NT2/D1 (cell line): ENCODE results near the gene UBE4B.

Experiments used
- DNase-seq: peaks from one replicate; pipeline ENCODE4 v3.0.0-alpha.2; 2011; ENCODE audit warnings: low read depth, low spot score
- H3K27me3 ChIP-seq: 2 replicates; pipeline ENCODE4 v1.6.0; 2011; ENCODE audit warnings: mild to moderate bottlenecking; ENCODE audit not compliant: insufficient read length, insufficient read depth
- H3K36me3 ChIP-seq: 2 replicates; pipeline ENCODE4 v1.6.1; 2011; ENCODE audit warnings: mild to moderate bottlenecking, low read length, mixed read lengths; ENCODE audit not compliant: insufficient read depth, insufficient read length
- H3K4me1 ChIP-seq: 2 replicates; pipeline ENCODE4 v1.5.1; 2011; ENCODE audit not compliant: insufficient read depth, insufficient read length
- H3K4me3 ChIP-seq: 2 replicates; pipeline ENCODE4 v1.5.1; 2011; ENCODE audit warnings: low read depth; ENCODE audit not compliant: insufficient read length
- H3K9ac ChIP-seq: 2 replicates; pipeline ENCODE4 v1.6.0; 2011; ENCODE audit warnings: low read depth; ENCODE audit not compliant: insufficient read length
- H3K9me3 ChIP-seq: 2 replicates; pipeline ENCODE4 v1.5.1; 2011; ENCODE audit warnings: mild to moderate bottlenecking, low read length; ENCODE audit not compliant: insufficient read depth
- SUZ12 ChIP-seq: IDR thresholded peaks from 2 replicates; pipeline ENCODE4 v1.6.1; 2011; ENCODE audit not compliant: insufficient read length, insufficient read depth; ENCODE audit errors: extremely low read depth
- YY1 ChIP-seq: IDR thresholded peaks from 2 replicates; pipeline ENCODE4 v1.6.1; 2011; ENCODE audit not compliant: insufficient read length, insufficient read depth
- ZNF274 ChIP-seq: IDR thresholded peaks from 2 replicates; pipeline ENCODE4 v1.6.1; 2011; ENCODE audit warnings: mild to moderate bottlenecking, low read depth, low read length

UBE4B gene

GRCh38 chr1:10117865-10118264 is 85.1 kb downstream of the UBE4B start:
- DNase-seq: no peak
- Histone ChIP-seq H3K9ac (no peak overlapping the region), H3K9me3 (no peaks in the 10 kb centered on the region), H3K4me3 (no peak overlapping the region), H3K27me3 (no peaks in the 10 kb centered on the region), H3K36me3 (peaks cover 37% of the 10 kb centered on the region), H3K4me1 (no peaks in the 10 kb centered on the region)
- TF ChIP-seq YY1 (no peak), ZNF274 (no peak), SUZ12 (no peak)

- H3K9me3 ChIP-seq: no peaks in the 10 kb centered on the region
- H3K4me1 ChIP-seq: no peaks in the 10 kb centered on the region
- H3K9ac ChIP-seq: no peak overlapping the region
- peaks cover 32% of the 10 kb centered on the region for H3K36me3 ChIP-seq
- TF ChIP-seq YY1 (no peak), ZNF274 (no peak), SUZ12 (no peak)
- no peak for DNase-seq
- no peak overlapping the region for H3K4me3 ChIP-seq
- H3K27me3 ChIP-seq: no peaks in the 10 kb centered on the region
Measured at GRCh38 chr1:10121688-10122087, 88.9 kb downstream of the UBE4B start.

- H3K9ac ChIP-seq: no peak overlapping the region
- TF ChIP-seq YY1 (no peak), ZNF274 (no peak), SUZ12 (no peak)
- peaks cover 28% of the 10 kb centered on the region for H3K36me3 ChIP-seq
- H3K4me1 ChIP-seq: no peaks in the 10 kb centered on the region
- no peaks in the 10 kb centered on the region for H3K27me3 ChIP-seq
- no peaks in the 10 kb centered on the region for H3K9me3 ChIP-seq
- no peak for DNase-seq
- no peak overlapping the region for H3K4me3 ChIP-seq
Measured at GRCh38 chr1:10122926-10123325, 90.2 kb downstream of the UBE4B start.

DNA sequence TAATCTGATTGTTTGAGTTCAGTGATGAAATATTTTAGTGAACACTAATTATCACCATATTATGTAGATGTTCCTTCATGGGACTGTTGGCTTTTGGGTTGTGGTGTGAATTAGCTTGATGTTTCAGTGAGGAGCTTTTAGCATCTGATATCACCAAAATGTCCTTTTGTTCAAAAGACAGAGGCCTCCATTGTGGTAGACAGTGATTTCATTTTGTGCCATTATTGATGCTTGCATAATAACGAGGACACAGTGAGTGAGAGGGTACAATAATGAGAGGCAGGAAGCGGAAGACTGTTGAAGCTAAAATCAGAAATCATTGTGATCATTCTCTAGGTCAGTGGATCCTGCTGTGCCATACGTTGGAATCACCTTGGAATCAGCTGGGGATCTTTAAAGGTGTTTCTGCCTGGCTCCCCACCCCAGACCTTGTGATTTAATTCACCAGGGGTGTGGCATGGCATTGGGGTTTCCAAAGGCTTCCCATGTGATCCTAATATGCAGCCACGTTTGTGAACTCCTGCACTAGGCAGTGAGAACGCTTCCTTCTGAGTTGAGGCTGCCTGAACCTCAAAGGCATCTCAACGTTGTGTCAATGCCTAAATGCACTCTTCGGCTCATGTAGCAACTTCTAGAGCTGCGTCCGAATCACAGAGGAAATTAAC is 95.5 kb downstream of the UBE4B start:
- DNase-seq: no peak
- Histone ChIP-seq H3K36me3 (peaks cover 54% of the 10 kb centered on the region), H3K9ac (no peak overlapping the region), H3K4me1 (no peaks in the 10 kb centered on the region), H3K9me3 (no peaks in the 10 kb centered on the region), H3K4me3 (no peak overlapping the region), H3K27me3 (no peaks in the 10 kb centered on the region)
- no peak for TF ChIP-seq ZNF274
- no peak for TF ChIP-seq YY1
- no peak for TF ChIP-seq SUZ12

- H3K36me3 ChIP-seq: peaks cover 69% of the 10 kb centered on the region
- no peaks in the 10 kb centered on the region for H3K9me3 ChIP-seq
Measured at GRCh38 chr1:10132316-10132715, 99.6 kb downstream of the UBE4B start.

GRCh38 chr1:10132852-10133251 is 100.1 kb downstream of the UBE4B start:
- DNase-seq: no peak
- H3K4me3 ChIP-seq: no peak overlapping the region
- no peak for TF ChIP-seq SUZ12
- no peak for TF ChIP-seq ZNF274
- TF ChIP-seq YY1: no peak
- H3K9me3 ChIP-seq: no peaks in the 10 kb centered on the region
- no peaks in the 10 kb centered on the region for H3K4me1 ChIP-seq
- peaks cover 69% of the 10 kb centered on the region for H3K36me3 ChIP-seq
- no peak overlapping the region for H3K9ac ChIP-seq
- no peaks in the 10 kb centered on the region for H3K27me3 ChIP-seq

More at GRCh38 chr1:10132316-10132715, 99.6 kb downstream of the UBE4B start:
- Histone ChIP-seq H3K9ac (no peak overlapping the region), H3K27me3 (no peaks in the 10 kb centered on the region), H3K4me1 (no peaks in the 10 kb centered on the region), H3K4me3 (no peak overlapping the region)
- DNase-seq: no peak
- TF ChIP-seq YY1 (no peak), SUZ12 (no peak), ZNF274 (no peak)

GRCh38 chr1:10140981-10141380 is 108.2 kb downstream of the UBE4B start:
- H3K36me3 ChIP-seq: peaks cover 30% of the 10 kb centered on the region
- no peak overlapping the region for H3K4me3 ChIP-seq
- H3K9ac ChIP-seq: no peak overlapping the region
- no peaks in the 10 kb centered on the region for H3K27me3 ChIP-seq
- H3K9me3 ChIP-seq: no peaks in the 10 kb centered on the region
- TF ChIP-seq SUZ12 (no peak), ZNF274 (no peak), YY1 (no peak)
- H3K4me1 ChIP-seq: no peaks in the 10 kb centered on the region
- DNase-seq: no peak
